Body of pancreas (tissue), 4 donors: ENCODE results near the gene GSG1L. TPM values are rescaled to one million over a fixed set of nuclear protein-coding genes. Genes with fewer than 3 reads are reported as not detected.

Experiments
- ATAC-seq: fragments of 150-250 bp; one replicate; pipeline ENCODE4 v1.9.1; 2016
- DNase-seq, 4 donors: peaks; one replicate each; pipeline ENCODE4 v3.0.0-alpha.2; 2019
- H3K27ac ChIP-seq, 4 donors: fragments of 200-600 bp; sonication (generic); 1 replicate in 3 of 4; 2 replicates in 1 of 4; pipeline versions ENCODE4 v1.5.1 to v1.6.1; 2016 to 2019; ENCODE audit warnings: mild to moderate bottlenecking in 1 of 4, mixed read lengths in 1 of 4, moderate library complexity in 1 of 4
- H3K27me3 ChIP-seq, 2 donors: fragments of 200-600 bp; sonication (generic); one replicate each; pipeline ENCODE4 v1.6.0; 2016; ENCODE audit warnings: mild to moderate bottlenecking in 1 of 2
- H3K36me3 ChIP-seq, 2 donors: fragments of 200-600 bp; sonication (generic); replicated peaks in 1 of 2; 2 replicates each; pipeline ENCODE4 v1.5.1; 2016; ENCODE audit warnings: low read depth in 2 of 2; ENCODE audit not compliant: insufficient read depth in 1 of 2
- H3K4me1 ChIP-seq: fragments of 200-600 bp; sonication (generic); one replicate; pipeline ENCODE4 v1.6.0; 2016
- H3K4me3 ChIP-seq, 2 donors: fragments of 200-600 bp; sonication (generic); 1 replicate in 1 of 2; 2 replicates in 1 of 2; pipeline ENCODE4 v1.5.1; 2016 to 2019
- H3K9me3 ChIP-seq, 3 donors: fragments of 200-600 bp; sonication (generic); 1 replicate in 2 of 3; 2 replicates in 1 of 3; pipeline ENCODE4 v1.5.1; 2016
- CTCF ChIP-seq, 7 experiments: fragments of 450-650 bp in 4 of 7; fragments of 200-600 bp in 3 of 7; sonication (generic) in 3 of 7; IDR thresholded peaks; one replicate each; pipeline ENCODE4 v1.5.1; 2016 to 2019; ENCODE audit warnings: antibody characterized with exemption in 7 of 7
- POLR2A ChIP-seq, 3 donors: fragments of 450-650 bp; IDR thresholded peaks; one replicate each; pipeline ENCODE4 v1.6.1; 2016; ENCODE audit warnings: antibody characterized with exemption in 3 of 3, mild to moderate bottlenecking in 2 of 3
- WGBS, 2 donors: methylation state at CpG; one replicate each; pipeline ENCODE4 v1.1.5; 2017; 5-methylcytosine and 5-hydroxymethylcytosine counted together
- intact Hi-C: fragments of 100-400 bp; cut with DNase I; formaldehyde crosslinking; loops from one replicate; pipeline ENCODE4 v1.15.1; 2023
- total RNA-seq, 2 donors: library from RNA; depleted of rRNA; stranded (reverse); fragments of >200 nt; gene quantifications; one replicate each; pipeline ENCODE4 v1.1.0, GENCODE V29; 2016

GSG1L gene
- total RNA-seq, 2 donors from 2014 or later: not detected

- no peak overlapping the region for H3K27ac ChIP-seq
- intact Hi-C loops: no loop called here
- DNase-seq: no peak
- ATAC-seq: no peak
- 72 to 74% methylated on average over 6 of the region's 6 CpGs for WGBS, 2 donors
- H3K9me3 ChIP-seq: no peaks in the 10 kb centered on the region
- no peaks in the 10 kb centered on the region for H3K4me1 ChIP-seq
- TF ChIP-seq POLR2A (IDR thresholded peaks at IDR 0.05): no peak
- H3K4me3 ChIP-seq: no peak overlapping the region
- H3K27me3 ChIP-seq: no peaks in the 10 kb centered on the region
- no peaks in the 10 kb centered on the region for H3K36me3 ChIP-seq
Observed at GRCh38 chr16:28073836-28074235, 10.3 kb upstream of the GSG1L start.

GRCh38 chr16:28072087-28072486, 8.6 kb upstream of the GSG1L start:
- H3K4me1 ChIP-seq: no peaks in the 10 kb centered on the region
- ATAC-seq (no peak), DNase-seq (no peak)
- H3K4me3 ChIP-seq: no peak overlapping the region
- no peaks in the 10 kb centered on the region for H3K9me3 ChIP-seq
- H3K27me3 ChIP-seq: no peaks in the 10 kb centered on the region
- intact Hi-C loops: no loop called here
- H3K27ac ChIP-seq: no peak overlapping the region
- 33 to 38% methylated on average over 4 of the region's 4 CpGs for WGBS, 2 donors
- no peak for TF ChIP-seq CTCF (IDR thresholded peaks at IDR 0.05)
- no peak for TF ChIP-seq POLR2A (IDR thresholded peaks at IDR 0.05)
- no peaks in the 10 kb centered on the region for H3K36me3 ChIP-seq

GRCh38 chr16:28069971-28070794, 6.7 kb upstream of the GSG1L start:
- intact Hi-C loops: no loop called here
- ATAC-seq (no peak), DNase-seq (no peak)
- no peak overlapping the region for H3K4me3 ChIP-seq
- TF ChIP-seq POLR2A (IDR thresholded peaks at IDR 0.05) (no peak), CTCF (IDR thresholded peaks at IDR 0.05) (no peak)
- no peaks in the 10 kb centered on the region for H3K9me3 ChIP-seq
- no peaks in the 10 kb centered on the region for H3K36me3 ChIP-seq
- no peaks in the 10 kb centered on the region for H3K4me1 ChIP-seq
- 50 to 53% methylated on average over 13 to 31 of the region's 31 CpGs for WGBS, 2 donors
- H3K27ac ChIP-seq: no peak overlapping the region
- H3K27me3 ChIP-seq: no peaks in the 10 kb centered on the region

GRCh38 chr16:28068976-28069375, 5.5 kb upstream of the GSG1L start:
- no peak overlapping the region for H3K27ac ChIP-seq
- WGBS, 2 donors: 58 to 72% methylated on average over 7 of the region's 7 CpGs
- H3K4me3 ChIP-seq: no peak overlapping the region
- intact Hi-C loops: no loop called here
- H3K4me1 ChIP-seq: no peaks in the 10 kb centered on the region
- DNase-seq (no peak), ATAC-seq (no peak)
- no peaks in the 10 kb centered on the region for H3K9me3 ChIP-seq
- no peaks in the 10 kb centered on the region for H3K27me3 ChIP-seq
- H3K36me3 ChIP-seq: no peaks in the 10 kb centered on the region
- no peak for TF ChIP-seq POLR2A (IDR thresholded peaks at IDR 0.05)
- no peak for TF ChIP-seq CTCF (IDR thresholded peaks at IDR 0.05)

GRCh38 chr16:28067604-28068379, 4.3 kb upstream of the GSG1L start:
- Histone ChIP-seq H3K9me3 (no peaks in the 10 kb centered on the region), H3K36me3 (no peaks in the 10 kb centered on the region), H3K27me3 (no peaks in the 10 kb centered on the region), H3K4me1 (peaks cover 4% of the 10 kb centered on the region), H3K27ac (no peak overlapping the region), H3K4me3 (no peak overlapping the region)
- intact Hi-C loops: no loop called here
- ATAC-seq (no peak), DNase-seq (no peak)
- 65 to 76% methylated on average over 14 of the region's 14 CpGs for WGBS, 2 donors
- TF ChIP-seq CTCF (IDR thresholded peaks at IDR 0.05): no peak
